Heart right ventricle (tissue), 16 donors: Measurements from ENCODE around the gene ZDHHC21. TPM values are rescaled to one million over a fixed set of nuclear protein-coding genes. Genes with fewer than 3 reads are reported as not detected.
"Not testable (repeated sequence)": the region's sequence is repeated elsewhere in the genome, so short reads cannot be mapped to it uniquely, and the experiment has no call there.

ENCODE experiments used
- ATAC-seq, 8 donors: fragments of 200-7000 bp; cut with Tn5 transposase; one replicate each; pipeline ENCODE4 v1.9.1; 2020; ENCODE audit warnings: mild to moderate bottlenecking in 8 of 8, moderate library complexity in 8 of 8, moderate number of reproducible peaks in 1 of 8
- DNase-seq, 2 donors: peaks; one replicate each; pipeline ENCODE4 v3.0.0-alpha.2; 2020
- H3K27ac ChIP-seq, 10 donors: fragments of 200-600 bp; sonication (generic) in 2 of 10; one replicate each; pipeline versions ENCODE4 v1.5.0 to v1.8.0; 2020 to 2022; ENCODE audit warnings: mild to moderate bottlenecking in 3 of 10
- H3K27me3 ChIP-seq, 7 donors: fragments of 200-600 bp; one replicate each; pipeline ENCODE4 v1.8.0; 2021 to 2022; ENCODE audit warnings: mild to moderate bottlenecking in 2 of 7
- H3K36me3 ChIP-seq, 9 donors: fragments of 200-600 bp; sonication (generic) in 1 of 9; one replicate each; pipeline versions ENCODE4 v1.5.0 to v1.8.0; 2020 to 2022; ENCODE audit warnings: mild to moderate bottlenecking in 2 of 9
- H3K4me1 ChIP-seq, 9 donors: fragments of 200-600 bp; sonication (generic) in 1 of 9; one replicate each; pipeline versions ENCODE4 v1.5.0 to v1.8.0; 2020 to 2022; ENCODE audit warnings: mild to moderate bottlenecking in 4 of 9
- H3K4me3 ChIP-seq, 10 donors: fragments of 200-600 bp; sonication (generic) in 2 of 10; one replicate each; pipeline versions ENCODE4 v1.5.0 to v1.8.0; 2020 to 2022; ENCODE audit warnings: mild to moderate bottlenecking in 7 of 10, moderate library complexity in 2 of 10
- H3K9me3 ChIP-seq, 11 donors: fragments of 200-600 bp in 10 of 11; sonication (generic) in 2 of 11; one replicate each; pipeline versions ENCODE4 v1.5.0 to v1.8.0; 2013 to 2022; ENCODE audit warnings: mild to moderate bottlenecking in 2 of 11, control low read depth in 1 of 11, moderate library complexity in 1 of 11
- CTCF ChIP-seq, 9 donors: fragments of 200-600 bp; sonication (generic) in 2 of 9; IDR thresholded peaks; one replicate each; pipeline versions ENCODE4 v1.5.0 to v1.8.0; 2021 to 2022; ENCODE audit warnings: antibody characterized with exemption in 9 of 9, mild to moderate bottlenecking in 5 of 9, moderate library complexity in 1 of 9
- WGBS, 2 donors: extraction: QIAGEN DNeasy Blood & Tissue Kit; methylation state at CpG; one replicate each; pipeline ENCODE4 v1.1.7; 2013; ENCODE audit warnings: inconsistent platforms in 1 of 2; 5-methylcytosine and 5-hydroxymethylcytosine counted together
- intact Hi-C, 10 donors: fragments of 100-400 bp; cut with DNase I; formaldehyde crosslinking; loops; one replicate each; pipeline versions ENCODE4 v1.11.1 to v1.14.2; 2022
- polyA plus RNA-seq, 2 donors: library from polyadenylated mRNA; stranded (reverse); fragments of 200-250 nt; gene quantifications; one replicate each; pipeline ENCODE4 v1.2.3, GENCODE V29; 2013
- total RNA-seq, 10 donors: library from RNA; stranded (reverse); fragmentation: NEBNext Ultra II Directional in 3 of 10; extraction: Animal tissue kit (Norgen Biotek cat#: 25700) in 3 of 10; gene quantifications; one replicate each; pipeline versions ENCODE4 v1.2.1 to v1.2.4, GENCODE V29; 2021 to 2023
- donor health status: Arrhythmogenic right ventricular cardiomyopathy.
- donor health status: ischemic (EF 13 %, LVEDD 7.1; RV severe dilation, severe dysfunction).
- donor health status: healthy with polysubstance abuse.
- donor health status: DM: no; HTN: yes; CAD: no.
- donor health status: DM: no; HTN: no; CAD: no.
- donor health status: ischemic (EF 25% LVEDD 6.9; RV normal size, moderate dysfunction).
- donor health status: ischemic (EF 25% LVEDD 5.7; RV mildly dilated, moderate dysfunction).
- donor health status: healthy.
- donor health status: DM: yes; HTN: yes; CAD: no.
- donor health status: Ischemic cardiomyopathy.
- donor health status: ischemic (EF 35%, LVEDD 5.7; RV mildly dilated, moderate dysfunction).
- donor health status: nonischemic (EF 11% LVEDD 7.7; RV severe dilation, severe dysfunction).
- donor health status: DM: yes; HTN: yes; CAD: no.
- donor health status: PGD.
- donor health status: ischemic (EF 29% LVEDD 5.4; RV normal size, mild dysfunction).
- donor health status: nonischemic (EF 23%, LVEDD 6.1; RV moderate dilation, normal function).

ZDHHC21 gene
- total and polyA plus RNA-seq, 12 donors, result 1.9 to 8.4 (median 7.2) TPM

GRCh38 chr9:14671377-14671776, 21.9 kb downstream of the ZDHHC21 start:
- Histone ChIP-seq H3K27ac (no peak overlapping the region), H3K36me3 (peaks cover 0 to 43% (median 7%) of the 10 kb centered on the region in 9 donors), H3K27me3 (no peaks in the 10 kb centered on the region), H3K9me3 (no peaks in the 10 kb centered on the region), H3K4me3 (no peak overlapping the region), H3K4me1 (no peaks in the 10 kb centered on the region)
- DNase-seq, result no peak
- no peak for ATAC-seq
- no peak for TF ChIP-seq CTCF (IDR thresholded peaks at IDR 0.05)
- WGBS, 2 donors, result 65 to 74% methylated on average over 3 of the region's 3 CpGs
- intact Hi-C loops, result no loop called here

GRCh38 chr9:14670718-14671117, 22.5 kb downstream of the ZDHHC21 start:
- Histone ChIP-seq H3K4me3 (no peak overlapping the region), H3K4me1 (no peaks in the 10 kb centered on the region), H3K27me3 (no peaks in the 10 kb centered on the region), H3K9me3 (no peaks in the 10 kb centered on the region), H3K36me3 (peaks cover 0 to 43% (median 7%) of the 10 kb centered on the region in 9 donors), H3K27ac (no peak overlapping the region)
- no peak for DNase-seq
- TF ChIP-seq CTCF (IDR thresholded peaks at IDR 0.05), result no peak
- WGBS, 2 donors, result 25 to 77% methylated on average over 1 of the region's 1 CpG
- ATAC-seq, result no peak
- intact Hi-C loops, result no loop called here

- ATAC-seq, H3K27me3 ChIP-seq, H3K36me3 ChIP-seq, H3K27ac ChIP-seq, intact Hi-C loops, H3K4me3 ChIP-seq, DNase-seq, H3K9me3 ChIP-seq, H3K4me1 ChIP-seq: not testable (repeated sequence)
- WGBS, 2 donors, result 89 to 93% methylated on average over 11 to 20 of the region's 30 CpGs
Observed at GRCh38 chr9:14664022-14664421, 29.2 kb downstream of the ZDHHC21 start.

GRCh38 chr9:14662060-14662453, 31.2 kb downstream of the ZDHHC21 start:
- Histone ChIP-seq H3K9me3 (no peaks in the 10 kb centered on the region), H3K4me1 (no peaks in the 10 kb centered on the region), H3K4me3 (no peak overlapping the region), H3K27ac (no peak overlapping the region), H3K36me3 (peaks cover 0 to 27% (median 3%) of the 10 kb centered on the region in 9 donors), H3K27me3 (no peaks in the 10 kb centered on the region)
- DNase-seq, result no peak
- TF ChIP-seq CTCF (IDR thresholded peaks at IDR 0.05), result no peak
- WGBS, 2 donors, result 96 to 98% methylated on average over 3 of the region's 3 CpGs
- ATAC-seq, result no peak
- intact Hi-C loops, result no loop called here

GRCh38 chr9:14661421-14662059, 31.7 kb downstream of the ZDHHC21 start:
- Histone ChIP-seq H3K36me3 (peaks cover 0 to 32% (median 8%) of the 10 kb centered on the region in 9 donors), H3K4me3 (no peak overlapping the region), H3K27ac (no peak overlapping the region), H3K9me3 (peaks cover 0 to 1% (median 0%) of the 10 kb centered on the region in 11 donors), H3K4me1 (no peaks in the 10 kb centered on the region), H3K27me3 (no peaks in the 10 kb centered on the region)
- ATAC-seq (no peak), DNase-seq (no peak)
- intact Hi-C loops, result loop anchor here in 1 of 10 donors (2.0 kb wide), 1 partner anchor 45 kb away; no protein-coding TSS in a partner anchor
- peak in 8 of 9 donors; percentile 29 to 67 (median 55) for TF ChIP-seq CTCF (IDR thresholded peaks at IDR 0.05)
- 51 to 53% methylated on average over 3 of the region's 3 CpGs for WGBS, 2 donors
